Astrocyte of the cerebellum (primary cell): ENCODE data around the gene RANBP10.

Source experiments
- DNase-seq: peaks from one replicate; pipeline ENCODE4 v3.0.0-alpha.2; 2011; ENCODE audit warnings: low read depth
- H3K4me3 ChIP-seq: 2 replicates; pipeline ENCODE4 v1.5.1; 2011; ENCODE audit warnings: mild to moderate bottlenecking, low read depth, low read length, moderate library complexity
- in situ Hi-C: cut with HindIII; loops from 2 replicates; pipeline ENCODE4 v1.10.0; 2017; ENCODE audit warnings: low sequenced_read_pairs
- TF ChIP-seq, protein P1 (sequence below): IDR thresholded peaks from 2 replicates; pipeline ENCODE4 v1.5.1; 2012; ENCODE audit warnings: low read length, low read depth, moderate library complexity, mild to moderate bottlenecking; ENCODE audit errors: missing control alignments

The RANBP10 gene

DNA sequence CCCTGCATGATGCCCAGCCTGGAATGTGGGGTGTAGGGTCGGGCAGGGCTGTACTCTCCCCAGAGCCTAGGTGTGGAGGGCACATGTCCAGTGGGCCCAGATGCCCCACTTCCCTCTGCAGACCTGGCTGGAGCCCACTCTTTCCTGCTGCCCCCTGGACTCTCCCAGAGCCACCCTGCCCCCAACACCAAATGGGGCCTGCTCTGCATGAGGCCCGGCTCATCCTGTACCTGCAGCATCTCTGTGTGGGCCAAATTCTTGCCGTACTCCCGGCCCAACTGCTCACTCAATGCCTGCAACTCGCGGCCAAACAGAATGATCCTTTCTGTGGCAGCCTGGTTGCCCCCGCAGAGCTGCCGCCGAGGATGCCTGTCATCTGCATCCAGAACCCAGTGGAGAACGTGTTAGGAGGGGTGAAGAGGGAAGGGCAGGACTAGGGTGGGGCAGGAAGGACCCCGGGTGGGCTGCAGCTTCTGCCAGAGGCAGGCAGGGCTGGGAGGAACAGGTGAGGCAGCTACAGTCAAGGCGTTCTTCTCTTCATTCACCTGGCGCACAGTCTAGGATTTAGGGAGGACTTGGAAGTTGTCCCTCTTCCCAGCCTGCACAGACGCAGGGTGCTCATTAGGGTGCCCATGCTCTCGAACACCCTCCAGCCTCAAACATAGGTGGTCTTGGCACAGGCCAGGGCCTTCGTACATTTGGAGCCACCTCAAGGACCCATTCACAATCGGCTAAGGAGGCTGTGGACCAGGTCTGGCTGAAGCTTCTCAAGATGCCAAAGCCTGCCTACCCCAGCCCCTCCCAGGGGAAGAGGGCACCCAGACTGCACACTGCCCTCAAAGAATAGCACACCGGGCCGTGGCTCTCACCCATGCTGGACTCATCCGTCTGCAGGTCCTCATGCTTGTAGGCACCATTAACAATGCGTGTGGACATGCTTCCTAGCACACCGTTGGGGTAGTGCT lies 78.6 kb downstream of the RANBP10 start:
- in situ Hi-C loops = no loop called here
- TF ChIP-seq, protein P1, sequence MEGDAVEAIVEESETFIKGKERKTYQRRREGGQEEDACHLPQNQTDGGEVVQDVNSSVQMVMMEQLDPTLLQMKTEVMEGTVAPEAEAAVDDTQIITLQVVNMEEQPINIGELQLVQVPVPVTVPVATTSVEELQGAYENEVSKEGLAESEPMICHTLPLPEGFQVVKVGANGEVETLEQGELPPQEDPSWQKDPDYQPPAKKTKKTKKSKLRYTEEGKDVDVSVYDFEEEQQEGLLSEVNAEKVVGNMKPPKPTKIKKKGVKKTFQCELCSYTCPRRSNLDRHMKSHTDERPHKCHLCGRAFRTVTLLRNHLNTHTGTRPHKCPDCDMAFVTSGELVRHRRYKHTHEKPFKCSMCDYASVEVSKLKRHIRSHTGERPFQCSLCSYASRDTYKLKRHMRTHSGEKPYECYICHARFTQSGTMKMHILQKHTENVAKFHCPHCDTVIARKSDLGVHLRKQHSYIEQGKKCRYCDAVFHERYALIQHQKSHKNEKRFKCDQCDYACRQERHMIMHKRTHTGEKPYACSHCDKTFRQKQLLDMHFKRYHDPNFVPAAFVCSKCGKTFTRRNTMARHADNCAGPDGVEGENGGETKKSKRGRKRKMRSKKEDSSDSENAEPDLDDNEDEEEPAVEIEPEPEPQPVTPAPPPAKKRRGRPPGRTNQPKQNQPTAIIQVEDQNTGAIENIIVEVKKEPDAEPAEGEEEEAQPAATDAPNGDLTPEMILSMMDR = no peak
- no peak overlapping the region for H3K4me3 ChIP-seq
- no peak for DNase-seq

GRCh38 chr16:67726106-67727034 lies 80.0 kb downstream of the RANBP10 start:
- no peak overlapping the region for H3K4me3 ChIP-seq
- in situ Hi-C loops = no loop called here
- DNase-seq = no peak
- TF ChIP-seq, protein P1 = no peak

GRCh38 chr16:67723911-67724305 lies 82.5 kb downstream of the RANBP10 start:
- TF ChIP-seq, protein P1 = no peak
- no peak for DNase-seq
- H3K4me3 ChIP-seq = no peak overlapping the region
- in situ Hi-C loops = no loop called here

DNA sequence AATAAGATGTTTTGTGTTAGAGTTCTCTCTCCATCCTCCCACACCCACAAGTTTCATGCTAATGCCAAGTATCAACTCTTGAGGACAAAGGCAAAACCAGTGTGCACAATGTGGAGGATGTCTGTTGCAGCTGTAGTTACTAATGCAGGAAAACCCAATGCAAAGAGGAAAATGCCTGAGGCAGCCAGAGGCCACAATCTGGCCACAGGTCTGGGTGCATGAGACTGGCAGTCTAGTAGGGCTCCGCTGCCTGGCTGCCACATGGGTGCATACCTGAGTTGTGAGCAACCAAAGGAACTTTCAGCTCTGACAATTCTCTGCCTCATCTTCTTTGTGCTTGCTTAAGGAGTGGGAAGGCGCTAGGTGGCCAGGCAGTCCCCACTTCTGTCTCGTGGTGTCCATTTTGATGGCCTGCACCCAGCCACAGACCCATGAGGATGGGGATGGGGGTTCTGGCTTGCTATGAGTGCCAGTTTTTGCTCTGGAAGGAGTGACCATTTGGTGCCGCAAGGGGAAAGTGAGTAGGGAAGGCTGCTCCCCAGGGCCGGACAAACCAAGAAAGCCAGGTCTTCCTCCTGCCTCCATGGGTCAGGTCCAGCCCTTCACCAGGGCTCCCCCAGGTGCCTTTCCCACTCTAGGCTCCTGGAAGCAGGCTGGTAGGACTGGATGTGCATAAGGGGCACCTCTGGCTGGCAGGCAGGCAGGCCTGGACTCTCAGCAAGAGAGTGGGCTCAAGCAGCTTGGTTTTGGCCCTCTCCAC lies 83.0 kb downstream of the RANBP10 start:
- peak; percentile 26 for DNase-seq
- H3K4me3 ChIP-seq = no peak overlapping the region
- in situ Hi-C loops = no loop called here
- TF ChIP-seq, protein P1 = no peak

GRCh38 chr16:67720236-67720635 lies 86.1 kb downstream of the RANBP10 start:
- TF ChIP-seq, protein P1 = no peak
- H3K4me3 ChIP-seq = peak overlapping the region; percentile 70
- in situ Hi-C loops = no loop called here

GRCh38 chr16:67719778-67720144 lies 86.6 kb downstream of the RANBP10 start:
- TF ChIP-seq, protein P1 = no peak
- H3K4me3 ChIP-seq = peak overlapping the region; percentile 70
- DNase-seq = peak; percentile 12
- in situ Hi-C loops = loop anchor here (5.0 kb wide), 1 partner anchor 103 kb away; no protein-coding TSS in a partner anchor

More at GRCh38 chr16:67720236-67720635, 86.1 kb downstream of the RANBP10 start:
- no peak for DNase-seq
